ENCODE data around the gene VPS51.

DNA sequence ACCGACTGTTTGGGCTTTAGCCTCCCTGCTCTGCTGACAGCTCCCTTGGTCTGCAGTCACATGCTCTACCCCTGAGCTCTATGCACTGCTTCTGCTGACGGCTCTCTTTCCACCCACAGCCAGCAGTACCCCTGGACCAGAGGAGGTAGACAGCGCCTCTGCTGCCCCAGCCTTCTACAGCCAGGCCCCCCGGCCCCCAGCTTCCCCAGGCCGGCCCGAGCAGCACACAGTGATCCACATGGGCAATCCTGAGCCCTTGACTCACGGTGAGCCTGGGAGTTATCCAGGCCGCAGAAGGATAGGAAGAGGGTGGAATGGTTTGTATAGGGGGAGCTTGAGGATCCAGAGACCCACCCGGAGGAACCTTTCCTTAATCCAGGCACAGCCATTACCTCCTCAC is 9.2 kb upstream of the VPS51 start:
- TF ChIP-seq, protein P1, sequence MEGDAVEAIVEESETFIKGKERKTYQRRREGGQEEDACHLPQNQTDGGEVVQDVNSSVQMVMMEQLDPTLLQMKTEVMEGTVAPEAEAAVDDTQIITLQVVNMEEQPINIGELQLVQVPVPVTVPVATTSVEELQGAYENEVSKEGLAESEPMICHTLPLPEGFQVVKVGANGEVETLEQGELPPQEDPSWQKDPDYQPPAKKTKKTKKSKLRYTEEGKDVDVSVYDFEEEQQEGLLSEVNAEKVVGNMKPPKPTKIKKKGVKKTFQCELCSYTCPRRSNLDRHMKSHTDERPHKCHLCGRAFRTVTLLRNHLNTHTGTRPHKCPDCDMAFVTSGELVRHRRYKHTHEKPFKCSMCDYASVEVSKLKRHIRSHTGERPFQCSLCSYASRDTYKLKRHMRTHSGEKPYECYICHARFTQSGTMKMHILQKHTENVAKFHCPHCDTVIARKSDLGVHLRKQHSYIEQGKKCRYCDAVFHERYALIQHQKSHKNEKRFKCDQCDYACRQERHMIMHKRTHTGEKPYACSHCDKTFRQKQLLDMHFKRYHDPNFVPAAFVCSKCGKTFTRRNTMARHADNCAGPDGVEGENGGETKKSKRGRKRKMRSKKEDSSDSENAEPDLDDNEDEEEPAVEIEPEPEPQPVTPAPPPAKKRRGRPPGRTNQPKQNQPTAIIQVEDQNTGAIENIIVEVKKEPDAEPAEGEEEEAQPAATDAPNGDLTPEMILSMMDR (IDR thresholded peaks at IDR 0.05; ENCODE audit: low read depth, low read length, missing input control): no peak
- TF ChIP-seq RAD21 (IDR thresholded peaks at IDR 0.05) (no peak), SP1 (IDR thresholded peaks at IDR 0.05) (no peak), YY1 (IDR thresholded peaks at IDR 0.05) (no peak), GABPA (IDR thresholded peaks at IDR 0.05 in 1 of 2, conservative IDR thresholded peaks at IDR 0.05 in 1 of 2) (no peak), EGR1 (IDR thresholded peaks at IDR 0.05; ENCODE audit: low read depth in 2 of 2) (no peak), RXRA (IDR thresholded peaks at IDR 0.05) (no peak), TAF1 (conservative IDR thresholded peaks at IDR 0.05) (no peak)

All from liver (tissue), 3 donors.